Measurements from ENCODE around the gene TMPRSS3.

DNA sequence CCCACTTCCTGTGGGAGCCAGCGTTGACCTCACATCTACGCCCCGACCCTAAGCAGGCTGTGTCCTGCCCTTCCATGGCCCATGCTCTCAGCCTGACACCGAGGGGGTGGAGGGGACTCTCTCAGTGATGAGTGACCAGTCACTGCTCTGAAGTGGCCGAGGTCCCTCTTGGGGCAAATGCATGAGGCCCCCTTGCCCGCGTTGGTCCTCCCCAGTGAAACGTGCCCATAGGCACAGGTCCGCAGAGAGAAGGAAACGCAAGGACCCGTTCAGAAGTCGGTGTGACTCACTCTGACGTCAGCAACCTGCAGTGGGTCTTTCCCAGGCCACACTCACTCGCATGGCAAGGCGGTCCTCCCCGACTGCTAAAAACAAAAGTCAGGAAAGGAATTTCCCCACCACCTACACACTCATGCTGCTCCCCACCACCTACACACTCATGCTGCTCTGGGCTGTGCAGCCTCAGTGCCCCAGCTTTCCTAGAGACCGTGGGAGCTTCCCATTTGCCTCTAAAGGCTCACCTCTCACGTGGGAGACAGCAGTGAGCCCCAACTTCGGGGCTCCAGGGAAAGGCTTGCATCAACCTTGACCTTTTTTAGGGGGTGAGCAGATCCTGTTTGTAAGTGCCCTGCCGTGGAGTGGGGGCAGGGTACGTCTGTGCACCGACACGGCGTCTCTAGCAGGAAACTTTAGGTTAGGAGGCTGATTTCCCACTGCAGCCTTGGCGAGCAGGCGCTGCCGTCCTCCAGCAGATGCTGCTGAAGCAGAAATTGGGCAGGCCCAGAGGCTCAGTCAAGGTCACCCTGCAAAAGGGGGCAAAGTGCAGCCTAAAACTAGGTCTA, 19.3 kb upstream of the TMPRSS3 start:
- TF ChIP-seq POLR2A (IDR thresholded peaks at IDR 0.05; ENCODE audit: low read length) (no peak), GATA1 (IDR thresholded peaks at IDR 0.05; ENCODE audit: low read depth, low read length) (no peak)

Measured in erythroblast (primary cell).